ENCODE data around the gene OR51E2.
"Not testable (repeated sequence)": the region's sequence is repeated elsewhere in the genome, so short reads cannot be mapped to it uniquely, and the experiment has no call there.

The OR51E2 gene

GRCh38 chr11:4697585-4697984, at the start of gene OR51E2:
Gene OR51E2 (minus strand): TSS chr11:4697853. CDS start chr11:4682711, 15,142 bp downstream.
- no peak for FAIRE-seq

GRCh38 chr11:4740735-4741134, 43.1 kb upstream of the OR51E2 start:
- no peak for FAIRE-seq

- FAIRE-seq = no peak
These were observed 29.5 kb upstream of the OR51E2 start for GRCh38 chr11:4727171-4727570.

GRCh38 chr11:4722616-4723534, 25.2 kb upstream of the OR51E2 start:
- not testable (repeated sequence) for FAIRE-seq

- no peak for FAIRE-seq
These were observed 16.6 kb upstream of the OR51E2 start for GRCh38 chr11:4714300-4714699.

GRCh38 chr11:4713241-4713640, 15.6 kb upstream of the OR51E2 start:
- FAIRE-seq = no peak

- FAIRE-seq = no peak
These were observed 7.2 kb upstream of the OR51E2 start for GRCh38 chr11:4704790-4705334.

- FAIRE-seq = no peak
These were observed 6.6 kb upstream of the OR51E2 start, which contains the start of gene MMP26 for GRCh38 chr11:4704054-4704789. Gene MMP26 (plus strand): TSS chr11:4704784.

- no peak for FAIRE-seq
These were observed 2.8 kb upstream of the OR51E2 start for GRCh38 chr11:4700436-4700820.

GRCh38 chr11:4699697-4700435, 2.2 kb upstream of the OR51E2 start:
- FAIRE-seq = no peak

GRCh38 chr11:4695442-4695841, 2.2 kb downstream of the OR51E2 start:
- FAIRE-seq = no peak

- no peak for FAIRE-seq
These were observed 12.9 kb downstream of the OR51E2 start for GRCh38 chr11:4684631-4685285.

GRCh38 chr11:4682623-4683419, 14.8 kb downstream of the OR51E2 start:
- FAIRE-seq = no peak

GRCh38 chr11:4680341-4680740, 17.3 kb downstream of the OR51E2 start:
- no peak for FAIRE-seq

GRCh38 chr11:4677948-4678347, 19.7 kb downstream of the OR51E2 start:
- no peak for FAIRE-seq

- FAIRE-seq = no peak
These were observed 23.9 kb downstream of the OR51E2 start for GRCh38 chr11:4673781-4674180.

- FAIRE-seq = no peak
These were observed 25.2 kb downstream of the OR51E2 start for GRCh38 chr11:4672470-4672869.

- no peak for FAIRE-seq
These were observed 25.9 kb downstream of the OR51E2 start for GRCh38 chr11:4671741-4672140.

GRCh38 chr11:4665424-4665823, 32.2 kb downstream of the OR51E2 start:
- no peak for FAIRE-seq

- FAIRE-seq = no peak
These were observed 32.9 kb downstream of the OR51E2 start for GRCh38 chr11:4664786-4665185.

- FAIRE-seq = no peak
These were observed 33.5 kb downstream of the OR51E2 start for GRCh38 chr11:4664183-4664582.

GRCh38 chr11:4662876-4663275, 34.8 kb downstream of the OR51E2 start:
- FAIRE-seq = no peak

All from A204.1 (cell line).